Liver (tissue), 3 donors: Measurements from ENCODE around the gene LIMS1.
"Not testable (repeated sequence)": the region's sequence is repeated elsewhere in the genome, so short reads cannot be mapped to it uniquely, and the experiment has no call there.

Experiments
- EGR1 ChIP-seq, 2 donors: IDR thresholded peaks; 2 replicates each; pipeline ENCODE4 v1.6.1; 2016 to 2018; ENCODE audit warnings: antibody characterized with exemption in 2 of 2, low read depth in 2 of 2
- JUND ChIP-seq, 2 donors: IDR thresholded peaks; 2 replicates each; pipeline ENCODE4 v1.6.1; 2016; ENCODE audit warnings: antibody characterized with exemption in 2 of 2
- RAD21 ChIP-seq, 2 donors: IDR thresholded peaks; 2 replicates each; pipeline ENCODE4 v1.6.1; 2016; ENCODE audit warnings: antibody characterized with exemption in 2 of 2, mild to moderate bottlenecking in 2 of 2
- TF ChIP-seq, protein P1 (sequence below): IDR thresholded peaks from 2 replicates; pipeline ENCODE4 v1.6.1; 2016; ENCODE audit warnings: antibody characterized with exemption
- TF ChIP-seq, protein P2 (sequence below): fragments of 150-350 bp; IDR thresholded peaks from 2 replicates; pipeline ENCODE4 v1.5.1; 2017; ENCODE audit warnings: improper control_type of control experiment, low read depth, low read length; ENCODE audit not compliant: missing input control
- TF ChIP-seq, protein P3 (sequence below): IDR thresholded peaks from 2 replicates; pipeline ENCODE4 v1.6.1; 2016; ENCODE audit warnings: antibody characterized with exemption
- TF ChIP-seq, protein P4 (sequence below): IDR thresholded peaks from 2 replicates; pipeline ENCODE4 v1.6.1; 2016; ENCODE audit warnings: antibody characterized with exemption, mild to moderate bottlenecking
- donor health status: healthy.
- donor health status: healthy.

DNA sequence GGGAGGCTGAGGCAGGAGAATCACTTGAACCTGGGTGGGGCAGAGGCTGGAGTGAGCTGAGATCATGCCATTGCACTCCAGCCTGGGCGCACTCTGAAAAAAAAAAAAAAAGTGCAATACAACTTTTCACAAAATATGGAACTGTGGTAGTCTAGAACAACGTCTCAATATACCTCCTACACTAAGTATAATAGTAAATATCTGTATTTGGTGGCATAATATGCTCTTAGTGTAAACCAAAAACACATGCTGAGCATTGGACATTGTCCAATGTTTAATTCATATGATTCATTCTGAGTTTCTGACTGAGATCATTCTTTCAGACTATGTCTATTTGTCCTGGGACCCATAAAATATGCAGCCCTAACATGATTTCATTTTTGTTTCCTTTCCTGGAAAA is 19.8 kb upstream of the LIMS1 start:
- TF ChIP-seq EGR1 (IDR thresholded peaks at IDR 0.05; ENCODE audit: low read depth in 2 of 2); JUND (IDR thresholded peaks at IDR 0.05); RAD21 (IDR thresholded peaks at IDR 0.05): not testable (repeated sequence)
- TF ChIP-seq, protein P1, sequence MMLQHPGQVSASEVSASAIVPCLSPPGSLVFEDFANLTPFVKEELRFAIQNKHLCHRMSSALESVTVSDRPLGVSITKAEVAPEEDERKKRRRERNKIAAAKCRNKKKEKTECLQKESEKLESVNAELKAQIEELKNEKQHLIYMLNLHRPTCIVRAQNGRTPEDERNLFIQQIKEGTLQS, result not testable (repeated sequence)
- TF ChIP-seq, protein P2, sequence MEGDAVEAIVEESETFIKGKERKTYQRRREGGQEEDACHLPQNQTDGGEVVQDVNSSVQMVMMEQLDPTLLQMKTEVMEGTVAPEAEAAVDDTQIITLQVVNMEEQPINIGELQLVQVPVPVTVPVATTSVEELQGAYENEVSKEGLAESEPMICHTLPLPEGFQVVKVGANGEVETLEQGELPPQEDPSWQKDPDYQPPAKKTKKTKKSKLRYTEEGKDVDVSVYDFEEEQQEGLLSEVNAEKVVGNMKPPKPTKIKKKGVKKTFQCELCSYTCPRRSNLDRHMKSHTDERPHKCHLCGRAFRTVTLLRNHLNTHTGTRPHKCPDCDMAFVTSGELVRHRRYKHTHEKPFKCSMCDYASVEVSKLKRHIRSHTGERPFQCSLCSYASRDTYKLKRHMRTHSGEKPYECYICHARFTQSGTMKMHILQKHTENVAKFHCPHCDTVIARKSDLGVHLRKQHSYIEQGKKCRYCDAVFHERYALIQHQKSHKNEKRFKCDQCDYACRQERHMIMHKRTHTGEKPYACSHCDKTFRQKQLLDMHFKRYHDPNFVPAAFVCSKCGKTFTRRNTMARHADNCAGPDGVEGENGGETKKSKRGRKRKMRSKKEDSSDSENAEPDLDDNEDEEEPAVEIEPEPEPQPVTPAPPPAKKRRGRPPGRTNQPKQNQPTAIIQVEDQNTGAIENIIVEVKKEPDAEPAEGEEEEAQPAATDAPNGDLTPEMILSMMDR, result not testable (repeated sequence)
- TF ChIP-seq, protein P3, sequence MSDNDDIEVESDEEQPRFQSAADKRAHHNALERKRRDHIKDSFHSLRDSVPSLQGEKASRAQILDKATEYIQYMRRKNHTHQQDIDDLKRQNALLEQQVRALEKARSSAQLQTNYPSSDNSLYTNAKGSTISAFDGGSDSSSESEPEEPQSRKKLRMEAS, result not testable (repeated sequence)
- TF ChIP-seq, protein P4, sequence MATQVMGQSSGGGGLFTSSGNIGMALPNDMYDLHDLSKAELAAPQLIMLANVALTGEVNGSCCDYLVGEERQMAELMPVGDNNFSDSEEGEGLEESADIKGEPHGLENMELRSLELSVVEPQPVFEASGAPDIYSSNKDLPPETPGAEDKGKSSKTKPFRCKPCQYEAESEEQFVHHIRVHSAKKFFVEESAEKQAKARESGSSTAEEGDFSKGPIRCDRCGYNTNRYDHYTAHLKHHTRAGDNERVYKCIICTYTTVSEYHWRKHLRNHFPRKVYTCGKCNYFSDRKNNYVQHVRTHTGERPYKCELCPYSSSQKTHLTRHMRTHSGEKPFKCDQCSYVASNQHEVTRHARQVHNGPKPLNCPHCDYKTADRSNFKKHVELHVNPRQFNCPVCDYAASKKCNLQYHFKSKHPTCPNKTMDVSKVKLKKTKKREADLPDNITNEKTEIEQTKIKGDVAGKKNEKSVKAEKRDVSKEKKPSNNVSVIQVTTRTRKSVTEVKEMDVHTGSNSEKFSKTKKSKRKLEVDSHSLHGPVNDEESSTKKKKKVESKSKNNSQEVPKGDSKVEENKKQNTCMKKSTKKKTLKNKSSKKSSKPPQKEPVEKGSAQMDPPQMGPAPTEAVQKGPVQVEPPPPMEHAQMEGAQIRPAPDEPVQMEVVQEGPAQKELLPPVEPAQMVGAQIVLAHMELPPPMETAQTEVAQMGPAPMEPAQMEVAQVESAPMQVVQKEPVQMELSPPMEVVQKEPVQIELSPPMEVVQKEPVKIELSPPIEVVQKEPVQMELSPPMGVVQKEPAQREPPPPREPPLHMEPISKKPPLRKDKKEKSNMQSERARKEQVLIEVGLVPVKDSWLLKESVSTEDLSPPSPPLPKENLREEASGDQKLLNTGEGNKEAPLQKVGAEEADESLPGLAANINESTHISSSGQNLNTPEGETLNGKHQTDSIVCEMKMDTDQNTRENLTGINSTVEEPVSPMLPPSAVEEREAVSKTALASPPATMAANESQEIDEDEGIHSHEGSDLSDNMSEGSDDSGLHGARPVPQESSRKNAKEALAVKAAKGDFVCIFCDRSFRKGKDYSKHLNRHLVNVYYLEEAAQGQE, result not testable (repeated sequence)
